DOHH2 (cell line): ENCODE results near the gene ASGR2.

Experiments used
- EZH2phosphoT487 ChIP-seq: fragments of 200-600 bp; sonication (generic); IDR thresholded peaks from 2 replicates; pipeline ENCODE4 v1.6.1; 2017; ENCODE audit warnings: borderline replicate concordance, mild to moderate bottlenecking, antibody characterized with exemption, low read length, moderate library complexity, mixed read lengths
- TF ChIP-seq, protein P1 (sequence below): fragments of 200-600 bp; sonication (generic); IDR thresholded peaks from one replicate; pipeline ENCODE4 v1.5.1; 2014; ENCODE audit warnings: antibody characterized with exemption, mild to moderate bottlenecking, low read depth, low read length; ENCODE audit not compliant: poor library complexity, severe bottlenecking

- TF ChIP-seq, protein P1, sequence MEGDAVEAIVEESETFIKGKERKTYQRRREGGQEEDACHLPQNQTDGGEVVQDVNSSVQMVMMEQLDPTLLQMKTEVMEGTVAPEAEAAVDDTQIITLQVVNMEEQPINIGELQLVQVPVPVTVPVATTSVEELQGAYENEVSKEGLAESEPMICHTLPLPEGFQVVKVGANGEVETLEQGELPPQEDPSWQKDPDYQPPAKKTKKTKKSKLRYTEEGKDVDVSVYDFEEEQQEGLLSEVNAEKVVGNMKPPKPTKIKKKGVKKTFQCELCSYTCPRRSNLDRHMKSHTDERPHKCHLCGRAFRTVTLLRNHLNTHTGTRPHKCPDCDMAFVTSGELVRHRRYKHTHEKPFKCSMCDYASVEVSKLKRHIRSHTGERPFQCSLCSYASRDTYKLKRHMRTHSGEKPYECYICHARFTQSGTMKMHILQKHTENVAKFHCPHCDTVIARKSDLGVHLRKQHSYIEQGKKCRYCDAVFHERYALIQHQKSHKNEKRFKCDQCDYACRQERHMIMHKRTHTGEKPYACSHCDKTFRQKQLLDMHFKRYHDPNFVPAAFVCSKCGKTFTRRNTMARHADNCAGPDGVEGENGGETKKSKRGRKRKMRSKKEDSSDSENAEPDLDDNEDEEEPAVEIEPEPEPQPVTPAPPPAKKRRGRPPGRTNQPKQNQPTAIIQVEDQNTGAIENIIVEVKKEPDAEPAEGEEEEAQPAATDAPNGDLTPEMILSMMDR = no peak
- no peak for TF ChIP-seq EZH2phosphoT487
Measured at GRCh38 chr17:7094652-7095019, 20.0 kb downstream of the ASGR2 start.
